ENCODE results near the gene NATD1.

GRCh38 chr17:21198411-21198810, 54.8 kb downstream of the NATD1 start:
- TF ChIP-seq CTCF (IDR thresholded peaks at IDR 0.05) (no peak), POLR2A (IDR thresholded peaks at IDR 0.05) (no peak)
